Measurements from ENCODE around the gene L3MBTL4. TPM values are rescaled to one million over a fixed set of nuclear protein-coding genes. Genes with fewer than 3 reads are reported as not detected.
"Not testable (repeated sequence)": the region's sequence is repeated elsewhere in the genome, so short reads cannot be mapped to it uniquely, and the experiment has no call there.

L3MBTL4 gene
- total RNA-seq, 1 donor from 2014 or later: 16.2 TPM

DNA sequence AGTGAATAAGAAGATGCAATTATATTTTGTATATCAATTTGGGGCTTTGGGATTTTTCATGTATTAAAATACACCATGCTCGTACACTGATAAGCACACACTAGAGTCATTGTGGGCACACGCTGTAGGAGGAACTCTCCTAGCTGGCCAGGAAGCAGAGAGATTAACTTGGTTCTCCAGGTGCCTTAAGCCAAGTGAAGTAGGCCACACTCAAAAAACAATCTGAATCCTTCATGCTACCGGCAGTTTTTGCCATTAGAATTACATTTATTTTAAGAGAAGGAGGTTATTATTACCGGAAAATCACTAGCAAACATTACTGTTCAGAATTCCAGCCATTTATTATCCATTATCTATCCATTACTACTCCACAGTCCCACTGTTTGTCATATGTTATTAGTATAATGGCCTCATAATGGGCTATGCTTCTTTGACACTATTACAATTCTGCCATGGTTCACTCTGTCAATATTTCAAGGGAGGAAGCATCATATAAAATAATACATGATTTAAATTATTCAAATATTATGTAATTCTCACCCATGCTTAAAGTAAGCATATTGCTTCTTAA lies 214.4 kb downstream of the L3MBTL4 start:
- ATAC-seq (no peak), DNase-seq (no peak)
- Histone ChIP-seq H3K4me1 (no peaks in the 10 kb centered on the region), H3K4me3 (no peak overlapping the region), H3K9me3 (no peaks in the 10 kb centered on the region), H3K27me3 (no peaks in the 10 kb centered on the region), H3K36me3 (no peaks in the 10 kb centered on the region), H3K27ac (no peak overlapping the region)
- intact Hi-C loops (cut with DNase I): no loop called here
- no peak for TF ChIP-seq CTCF (IDR thresholded peaks at IDR 0.05)

- no peak overlapping the region for H3K27ac ChIP-seq
- H3K4me3 ChIP-seq: no peak overlapping the region
- no peaks in the 10 kb centered on the region for H3K9me3 ChIP-seq
- DNase-seq (no peak), ATAC-seq (no peak)
- no peaks in the 10 kb centered on the region for H3K4me1 ChIP-seq
- TF ChIP-seq CTCF (IDR thresholded peaks at IDR 0.05): no peak
- intact Hi-C loops (cut with DNase I): no loop called here
- no peaks in the 10 kb centered on the region for H3K36me3 ChIP-seq
- no peaks in the 10 kb centered on the region for H3K27me3 ChIP-seq
Observed at GRCh38 chr18:6199777-6200176, 214.9 kb downstream of the L3MBTL4 start.

DNA sequence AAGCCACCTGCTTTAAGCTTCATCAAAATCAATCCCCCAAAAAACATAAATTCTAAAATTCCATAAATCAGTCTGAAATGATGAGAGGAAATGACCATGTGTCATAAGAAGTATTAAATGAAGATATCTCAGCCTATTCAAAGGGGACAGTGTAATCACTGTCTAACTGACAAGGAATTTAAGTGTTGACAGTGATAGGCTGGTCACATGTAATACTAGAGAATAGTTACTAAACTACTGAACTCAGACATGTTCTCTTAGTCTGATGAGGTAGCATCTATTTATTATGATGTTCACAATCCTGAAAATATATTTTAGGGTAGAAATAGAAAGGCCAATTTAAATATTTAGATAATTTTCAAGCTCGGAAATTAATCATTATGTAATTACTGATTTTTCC lies 216.1 kb downstream of the L3MBTL4 start:
- Histone ChIP-seq H3K27ac (no peak overlapping the region), H3K4me1 (no peaks in the 10 kb centered on the region), H3K9me3 (no peaks in the 10 kb centered on the region), H3K27me3 (no peaks in the 10 kb centered on the region), H3K4me3 (no peak overlapping the region), H3K36me3 (no peaks in the 10 kb centered on the region)
- no peak for TF ChIP-seq CTCF (IDR thresholded peaks at IDR 0.05)
- ATAC-seq: no peak
- intact Hi-C loops (cut with DNase I): no loop called here
- DNase-seq: no peak

DNA sequence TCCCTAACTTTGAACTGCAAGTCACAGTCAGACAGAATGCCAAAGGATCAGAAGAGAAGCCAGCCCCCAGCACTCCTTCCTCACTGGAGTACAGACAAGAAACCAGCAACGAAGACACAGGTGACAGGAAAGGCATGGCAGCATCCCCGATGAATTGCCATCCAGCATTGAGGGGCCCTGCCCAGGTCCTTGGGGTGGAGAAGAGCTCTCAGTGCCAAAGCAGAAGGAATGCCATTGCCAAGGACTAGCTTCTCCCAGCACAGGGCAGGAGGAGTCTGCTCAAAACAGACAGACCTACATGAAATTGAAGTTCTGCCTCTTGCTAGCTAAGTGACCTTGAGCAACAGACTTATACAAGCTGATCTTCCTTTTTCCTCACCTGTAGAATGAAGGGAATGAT lies 220.1 kb downstream of the L3MBTL4 start:
- Histone ChIP-seq H3K9me3 (peaks cover 2% of the 10 kb centered on the region), H3K27ac (no peak overlapping the region), H3K27me3 (no peaks in the 10 kb centered on the region), H3K4me1 (no peaks in the 10 kb centered on the region), H3K36me3 (no peaks in the 10 kb centered on the region), H3K4me3 (no peak overlapping the region)
- no peak for DNase-seq
- intact Hi-C loops (cut with DNase I): no loop called here
- no peak for ATAC-seq
- no peak for TF ChIP-seq CTCF (IDR thresholded peaks at IDR 0.05)

GRCh38 chr18:6185782-6186181 lies 228.9 kb downstream of the L3MBTL4 start:
- H3K27me3 ChIP-seq; H3K27ac ChIP-seq; H3K36me3 ChIP-seq; DNase-seq; ATAC-seq; H3K9me3 ChIP-seq; H3K4me1 ChIP-seq; H3K4me3 ChIP-seq; intact Hi-C loops (cut with DNase I): not testable (repeated sequence)

- ATAC-seq: no peak
- H3K27ac ChIP-seq: no peak overlapping the region
- H3K9me3 ChIP-seq: no peaks in the 10 kb centered on the region
Observed at GRCh38 chr18:6174983-6175745, 239.5 kb downstream of the L3MBTL4 start.

More at GRCh38 chr18:6174983-6175745, 239.5 kb downstream of the L3MBTL4 start:
- DNase-seq: no peak
- no peaks in the 10 kb centered on the region for H3K36me3 ChIP-seq
- TF ChIP-seq CTCF (IDR thresholded peaks at IDR 0.05): no peak
- intact Hi-C loops (cut with DNase I): no loop called here
- no peaks in the 10 kb centered on the region for H3K4me1 ChIP-seq
- no peaks in the 10 kb centered on the region for H3K27me3 ChIP-seq
- H3K4me3 ChIP-seq: no peak overlapping the region
